DMS53 treated with DMSO at 0.1 percent for 48 hours (cell line): ENCODE measurements around the gene RBMS3.
A peak's percentile ranks its signal among the peaks of the same experiment; 100 is the strongest.
"Not testable (repeated sequence)": the region's sequence is repeated elsewhere in the genome, so short reads cannot be mapped to it uniquely, and the experiment has no call there.

Experiments
- DNase-seq: peaks from one replicate; lab custom pipeline; 2025; ENCODE audit not compliant: unreplicated experiment; lab: John Stamatoyannopoulos, UW

RBMS3 gene

GRCh38 chr3:29515451-29515850 is 234.6 kb downstream of the RBMS3 start:
- DNase-seq = peak; percentile 14

- no peak for DNase-seq
Observed at GRCh38 chr3:29516164-29516563, 235.3 kb downstream of the RBMS3 start.

- no peak for DNase-seq
Observed at GRCh38 chr3:29520764-29521163, 239.9 kb downstream of the RBMS3 start.

- DNase-seq = no peak
Observed at GRCh38 chr3:29521293-29521692, 240.4 kb downstream of the RBMS3 start.

- DNase-seq = no peak
Observed at GRCh38 chr3:29521751-29522150, 240.9 kb downstream of the RBMS3 start.

- DNase-seq = not testable (repeated sequence)
Observed at GRCh38 chr3:29524433-29524832, 243.6 kb downstream of the RBMS3 start.

- DNase-seq = no peak
Observed at GRCh38 chr3:29525254-29525881, 244.5 kb downstream of the RBMS3 start.

GRCh38 chr3:29527246-29527645 is 246.4 kb downstream of the RBMS3 start:
- no peak for DNase-seq

GRCh38 chr3:29531644-29532043 is 250.8 kb downstream of the RBMS3 start:
- DNase-seq = no peak

GRCh38 chr3:29532473-29532872 is 251.6 kb downstream of the RBMS3 start:
- no peak for DNase-seq

GRCh38 chr3:29534006-29534405 is 253.1 kb downstream of the RBMS3 start:
- DNase-seq = no peak

GRCh38 chr3:29536016-29536758 is 255.3 kb downstream of the RBMS3 start:
- DNase-seq = no peak

GRCh38 chr3:29537889-29538609 is 257.2 kb downstream of the RBMS3 start:
- no peak for DNase-seq

- DNase-seq = no peak
Observed at GRCh38 chr3:29538610-29538958, 257.7 kb downstream of the RBMS3 start.

- DNase-seq = no peak
Observed at GRCh38 chr3:29540544-29540943, 259.7 kb downstream of the RBMS3 start.

GRCh38 chr3:29544701-29545363 is 264.0 kb downstream of the RBMS3 start:
- DNase-seq = no peak

- no peak for DNase-seq
Observed at GRCh38 chr3:29545615-29546014, 264.7 kb downstream of the RBMS3 start.

- no peak for DNase-seq
Observed at GRCh38 chr3:29552051-29552450, 271.2 kb downstream of the RBMS3 start.

- no peak for DNase-seq
Observed at GRCh38 chr3:29554566-29554965, 273.7 kb downstream of the RBMS3 start.

GRCh38 chr3:29555590-29555989 is 274.7 kb downstream of the RBMS3 start:
- DNase-seq = no peak

GRCh38 chr3:29557186-29557585 is 276.3 kb downstream of the RBMS3 start:
- DNase-seq = no peak

- no peak for DNase-seq
Observed at GRCh38 chr3:29557825-29558224, 277.0 kb downstream of the RBMS3 start.
